Nephron progenitor cell (in vitro differentiated cells): ENCODE measurements around the gene SLC37A2.
"Not testable (repeated sequence)": the region's sequence is repeated elsewhere in the genome, so short reads cannot be mapped to it uniquely, and the experiment has no call there.

ENCODE experiments used
- DNase-seq: peaks from one replicate; pipeline ENCODE4 v3.0.0; 2021
- H3K27ac Mint-ChIP-seq: 2 replicates; pipeline ENCODE4 v1.8.0; 2021; ENCODE audit warnings: mild to moderate bottlenecking, moderate library complexity, mixed read lengths
- H3K27me3 Mint-ChIP-seq: 2 replicates; pipeline ENCODE4 v1.8.0; 2021; ENCODE audit warnings: mild to moderate bottlenecking, low read depth, mixed read lengths; ENCODE audit not compliant: poor library complexity
- H3K36me3 Mint-ChIP-seq: 2 replicates; pipeline ENCODE4 v1.8.0; 2021; ENCODE audit warnings: low read depth, mixed read lengths
- H3K4me1 Mint-ChIP-seq: 2 replicates; pipeline ENCODE4 v1.8.0; 2021; ENCODE audit warnings: mixed read lengths
- H3K4me3 Mint-ChIP-seq: 2 replicates; pipeline ENCODE4 v1.8.0; 2021; ENCODE audit warnings: mild to moderate bottlenecking, moderate library complexity, mixed read lengths
- H3K9me3 Mint-ChIP-seq: 2 replicates; pipeline ENCODE4 v1.8.0; 2021; ENCODE audit warnings: mild to moderate bottlenecking, moderate library complexity, mixed read lengths
- TF ChIP-seq, protein P1 (sequence below): fragments of 200-600 bp; sonication (generic); IDR thresholded peaks from 2 replicates; pipeline ENCODE4 v1.5.0; 2021; ENCODE audit warnings: antibody characterized with exemption

SLC37A2 gene

DNA sequence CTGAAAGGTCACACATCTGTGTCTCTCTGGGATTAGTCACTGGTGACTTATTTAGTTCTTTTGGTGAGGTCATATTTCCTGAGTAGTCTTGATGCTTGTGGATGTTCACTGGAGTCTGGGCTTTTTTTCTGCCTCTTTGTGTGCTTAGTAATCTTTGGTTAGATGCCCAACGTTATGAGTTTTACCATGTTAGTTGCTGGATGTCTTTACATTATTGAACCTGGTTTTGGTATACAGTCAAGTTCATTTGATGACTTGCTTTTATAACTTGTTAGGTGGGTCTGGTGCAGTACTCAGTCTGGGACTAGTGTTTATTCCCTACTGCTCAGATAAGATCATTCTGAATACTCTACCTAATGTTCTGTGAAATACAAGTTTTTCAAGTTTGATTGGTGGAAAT is 26.2 kb upstream of the SLC37A2 start:
- H3K9me3 Mint-ChIP-seq = peaks cover 41% of the 10 kb centered on the region
- peaks cover 9% of the 10 kb centered on the region for H3K27me3 Mint-ChIP-seq

DNA sequence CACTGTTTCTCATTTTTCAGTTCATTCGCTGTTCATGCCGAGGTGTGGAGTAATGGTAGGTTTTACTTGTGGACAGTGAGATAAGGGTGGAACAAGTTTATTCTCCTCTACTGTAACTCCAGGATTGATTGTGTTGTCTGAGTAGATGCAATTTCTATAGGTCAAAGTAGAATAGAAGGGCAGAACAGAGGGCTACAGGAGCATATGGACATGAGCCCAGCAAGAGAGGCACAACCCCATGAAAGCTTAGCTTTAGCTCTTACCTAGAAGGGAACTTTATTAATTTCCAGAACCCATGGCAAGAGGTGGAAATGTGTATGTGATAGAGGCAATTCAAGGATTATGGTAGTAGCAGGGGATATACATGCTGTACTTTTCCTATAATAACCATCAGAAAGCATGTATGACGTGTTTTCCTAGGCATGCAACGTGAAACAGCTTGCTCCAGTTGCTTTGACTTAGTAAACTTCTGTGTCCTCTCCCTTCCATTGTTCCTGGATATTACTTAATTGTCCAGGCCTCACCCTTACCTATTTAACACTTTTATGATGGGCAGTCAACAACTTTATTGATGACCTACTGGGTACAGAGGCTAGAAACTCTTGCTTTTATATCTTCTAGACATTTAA is 13.8 kb upstream of the SLC37A2 start:
- H3K27me3 Mint-ChIP-seq = peaks cover 3% of the 10 kb centered on the region
- DNase-seq = no peak
- no peak overlapping the region for H3K4me3 Mint-ChIP-seq
- H3K27ac Mint-ChIP-seq = no peak overlapping the region
- H3K9me3 Mint-ChIP-seq = no peaks in the 10 kb centered on the region
- TF ChIP-seq, protein P1, sequence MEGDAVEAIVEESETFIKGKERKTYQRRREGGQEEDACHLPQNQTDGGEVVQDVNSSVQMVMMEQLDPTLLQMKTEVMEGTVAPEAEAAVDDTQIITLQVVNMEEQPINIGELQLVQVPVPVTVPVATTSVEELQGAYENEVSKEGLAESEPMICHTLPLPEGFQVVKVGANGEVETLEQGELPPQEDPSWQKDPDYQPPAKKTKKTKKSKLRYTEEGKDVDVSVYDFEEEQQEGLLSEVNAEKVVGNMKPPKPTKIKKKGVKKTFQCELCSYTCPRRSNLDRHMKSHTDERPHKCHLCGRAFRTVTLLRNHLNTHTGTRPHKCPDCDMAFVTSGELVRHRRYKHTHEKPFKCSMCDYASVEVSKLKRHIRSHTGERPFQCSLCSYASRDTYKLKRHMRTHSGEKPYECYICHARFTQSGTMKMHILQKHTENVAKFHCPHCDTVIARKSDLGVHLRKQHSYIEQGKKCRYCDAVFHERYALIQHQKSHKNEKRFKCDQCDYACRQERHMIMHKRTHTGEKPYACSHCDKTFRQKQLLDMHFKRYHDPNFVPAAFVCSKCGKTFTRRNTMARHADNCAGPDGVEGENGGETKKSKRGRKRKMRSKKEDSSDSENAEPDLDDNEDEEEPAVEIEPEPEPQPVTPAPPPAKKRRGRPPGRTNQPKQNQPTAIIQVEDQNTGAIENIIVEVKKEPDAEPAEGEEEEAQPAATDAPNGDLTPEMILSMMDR = no peak
- peaks cover 7% of the 10 kb centered on the region for H3K36me3 Mint-ChIP-seq
- no peaks in the 10 kb centered on the region for H3K4me1 Mint-ChIP-seq

More for the DNA sequence above, 26.2 kb upstream of the SLC37A2 start:
- DNase-seq = no peak
- H3K27ac Mint-ChIP-seq = no peak overlapping the region
- no peaks in the 10 kb centered on the region for H3K4me1 Mint-ChIP-seq
- no peak overlapping the region for H3K4me3 Mint-ChIP-seq
- peaks cover 45% of the 10 kb centered on the region for H3K36me3 Mint-ChIP-seq
- TF ChIP-seq, protein P1 = no peak

DNA sequence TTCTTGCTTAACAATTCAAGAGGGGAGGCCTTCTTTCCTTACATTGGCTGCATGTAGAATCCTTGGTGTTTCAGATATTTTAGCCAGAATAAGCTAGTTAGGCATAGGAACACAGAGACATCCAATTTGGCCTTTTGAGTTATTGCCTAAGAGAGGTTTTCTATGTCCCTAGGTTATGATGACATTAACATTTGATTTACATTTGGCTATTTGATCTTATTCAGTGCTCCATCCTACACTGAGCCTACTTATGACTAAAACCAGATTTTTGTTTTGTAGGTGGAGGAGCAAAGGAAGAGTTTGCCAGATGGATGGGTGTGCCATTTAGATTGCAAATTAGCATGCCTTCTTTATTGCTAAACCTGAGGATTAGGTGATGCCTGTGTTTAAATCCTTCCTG is 11.1 kb upstream of the SLC37A2 start:
- peaks cover 11% of the 10 kb centered on the region for H3K27me3 Mint-ChIP-seq
- H3K9me3 Mint-ChIP-seq = no peaks in the 10 kb centered on the region
- DNase-seq = no peak
- H3K27ac Mint-ChIP-seq = no peak overlapping the region
- H3K36me3 Mint-ChIP-seq = no peaks in the 10 kb centered on the region
- no peak overlapping the region for H3K4me3 Mint-ChIP-seq
- TF ChIP-seq, protein P1 = no peak
- no peaks in the 10 kb centered on the region for H3K4me1 Mint-ChIP-seq

DNA sequence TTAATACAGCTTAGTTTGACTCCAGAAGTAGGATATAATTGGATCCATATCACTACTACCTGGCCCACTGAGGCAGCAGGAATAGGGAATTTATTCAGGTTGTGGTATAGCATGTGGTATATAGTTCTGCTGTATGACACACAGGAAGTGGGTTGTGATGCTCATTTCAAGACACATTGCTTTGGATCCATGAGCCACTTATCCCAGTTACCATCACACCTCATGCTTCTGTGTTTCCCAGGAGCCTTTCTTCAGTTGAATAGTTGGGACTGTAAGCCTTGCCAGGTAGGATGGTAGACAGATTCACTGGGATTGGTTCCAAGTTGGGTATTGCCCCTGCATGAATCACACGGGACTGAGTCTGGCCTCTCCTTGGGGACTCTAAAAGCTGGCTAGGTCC is 9.9 kb upstream of the SLC37A2 start:
- no peaks in the 10 kb centered on the region for H3K36me3 Mint-ChIP-seq
- H3K27me3 Mint-ChIP-seq = peaks cover 17% of the 10 kb centered on the region
- no peaks in the 10 kb centered on the region for H3K4me1 Mint-ChIP-seq
- no peak for DNase-seq
- H3K9me3 Mint-ChIP-seq = no peaks in the 10 kb centered on the region
- H3K4me3 Mint-ChIP-seq = no peak overlapping the region
- H3K27ac Mint-ChIP-seq = no peak overlapping the region
- TF ChIP-seq, protein P1 = no peak

DNA sequence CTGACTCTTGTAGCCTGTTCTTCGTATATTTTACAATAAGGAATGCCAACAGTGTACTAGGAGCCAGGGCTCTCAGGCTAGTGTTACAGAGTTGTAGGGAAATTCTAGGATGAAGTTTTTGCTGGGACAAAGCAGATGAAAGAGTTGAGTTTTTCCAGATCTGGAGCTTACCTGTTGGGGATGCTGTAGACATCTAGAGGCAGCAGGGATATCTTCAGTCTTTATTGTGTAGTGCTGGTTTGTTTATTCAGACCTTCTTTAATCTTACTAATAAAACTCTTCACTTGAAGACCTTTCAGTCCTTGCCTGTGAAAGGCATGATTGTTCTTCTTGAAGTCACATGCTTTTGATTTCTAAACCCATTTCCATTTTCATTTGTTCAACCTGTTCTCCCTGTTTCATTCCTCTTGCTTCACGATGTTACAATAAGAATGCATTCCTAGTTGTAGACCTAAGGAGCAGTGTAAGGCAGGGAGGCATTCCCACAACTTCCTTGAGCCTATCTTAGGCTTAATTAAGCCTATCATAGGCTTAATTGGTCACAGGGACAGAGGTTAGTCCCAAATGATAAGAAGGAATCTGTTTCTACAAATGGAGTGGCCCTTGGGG is 7.9 kb upstream of the SLC37A2 start:
- H3K4me1 Mint-ChIP-seq = no peaks in the 10 kb centered on the region
- peaks cover 27% of the 10 kb centered on the region for H3K27me3 Mint-ChIP-seq
- no peak overlapping the region for H3K4me3 Mint-ChIP-seq
- no peak overlapping the region for H3K27ac Mint-ChIP-seq
- TF ChIP-seq, protein P1 = no peak
- no peak for DNase-seq
- no peaks in the 10 kb centered on the region for H3K36me3 Mint-ChIP-seq
- no peaks in the 10 kb centered on the region for H3K9me3 Mint-ChIP-seq

DNA sequence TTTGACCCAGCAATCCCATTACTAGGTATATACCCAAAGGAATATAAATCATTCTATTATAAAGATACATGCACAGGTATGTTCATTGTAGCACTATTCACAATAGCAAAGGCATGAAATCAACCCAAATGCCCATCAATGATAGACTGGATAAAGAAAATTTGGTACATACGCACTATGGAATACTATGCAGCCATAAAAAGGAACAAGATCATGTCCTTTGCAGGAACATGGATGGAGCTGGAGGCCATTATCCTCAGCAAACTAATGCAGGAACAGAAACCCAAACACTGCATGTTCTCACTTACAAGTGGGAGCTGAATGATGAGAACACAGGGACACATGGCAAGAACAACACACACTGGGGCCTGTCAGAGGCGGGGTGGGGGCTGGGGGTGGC is 7.0 kb upstream of the SLC37A2 start:
- not testable (repeated sequence) for H3K36me3 Mint-ChIP-seq, DNase-seq, H3K27ac Mint-ChIP-seq, H3K4me3 Mint-ChIP-seq, H3K4me1 Mint-ChIP-seq, H3K9me3 Mint-ChIP-seq
- H3K27me3 Mint-ChIP-seq = peaks cover 36% of the 10 kb centered on the region
